Activated CD8-positive, alpha-beta memory T cell treated with anti-CD3 and anti-CD28 coated beads for 24 hours (primary cell): ENCODE measurements around the gene RANGAP1.

Experiments
- DNase-seq: peaks from one replicate; pipeline ENCODE4 v3.0.0-alpha.2; 2020

The RANGAP1 gene

GRCh38 chr22:41256254-41257253 is 29.4 kb downstream of the RANGAP1 start:
- DNase-seq: no peak

GRCh38 chr22:41254230-41254629 is 31.8 kb downstream of the RANGAP1 start:
- no peak for DNase-seq

GRCh38 chr22:41252365-41252764 is 33.6 kb downstream of the RANGAP1 start:
- DNase-seq: no peak

- DNase-seq: no peak
These were observed 35.9 kb downstream of the RANGAP1 start for GRCh38 chr22:41250127-41250526.

- no peak for DNase-seq
These were observed 36.5 kb downstream of the RANGAP1 start for GRCh38 chr22:41249442-41249841.

GRCh38 chr22:41248758-41249157 is 37.2 kb downstream of the RANGAP1 start:
- DNase-seq: no peak

GRCh38 chr22:41248314-41248713 is 37.7 kb downstream of the RANGAP1 start:
- no peak for DNase-seq

GRCh38 chr22:41247703-41248102 is 38.3 kb downstream of the RANGAP1 start:
- DNase-seq: no peak

GRCh38 chr22:41245917-41246499 is 40.0 kb downstream of the RANGAP1 start:
- no peak for DNase-seq

GRCh38 chr22:41243361-41243760 is 42.6 kb downstream of the RANGAP1 start:
- DNase-seq: no peak

GRCh38 chr22:41242396-41243117 is 43.4 kb downstream of the RANGAP1 start:
- no peak for DNase-seq

- DNase-seq: no peak
These were observed 44.8 kb downstream of the RANGAP1 start for GRCh38 chr22:41241133-41241676.

GRCh38 chr22:41240377-41241132 is 45.4 kb downstream of the RANGAP1 start, which contains the start of gene CHADL:
CHADL (minus strand) TSS chr22:41240931; CDS start chr22:41240881, 50 bp downstream.
- no peak for DNase-seq

GRCh38 chr22:41239443-41240128 is 46.4 kb downstream of the RANGAP1 start:
- DNase-seq: no peak

- no peak for DNase-seq
These were observed 47.2 kb downstream of the RANGAP1 start for GRCh38 chr22:41238570-41239442.

GRCh38 chr22:41237707-41238569 is 48.0 kb downstream of the RANGAP1 start:
- DNase-seq: peak; percentile 89

GRCh38 chr22:41237036-41237706 is 48.8 kb downstream of the RANGAP1 start:
- DNase-seq: no peak

GRCh38 chr22:41234815-41235695 is 50.9 kb downstream of the RANGAP1 start:
- no peak for DNase-seq
